Activated CD8-positive, alpha-beta memory T cell treated with anti-CD3 and anti-CD28 coated beads for 48 hours (primary cell): Measurements from ENCODE around the gene NAT9.

Experiments
- DNase-seq, 3 experiments: peaks; one replicate each; pipeline ENCODE4 v3.0.0-alpha.2; 2020; ENCODE audit warnings: low read depth in 2 of 3, low spot score in 2 of 3

NAT9 gene

GRCh38 chr17:74746922-74747321 lies 29.2 kb downstream of the NAT9 start:
- no peak for DNase-seq

DNA sequence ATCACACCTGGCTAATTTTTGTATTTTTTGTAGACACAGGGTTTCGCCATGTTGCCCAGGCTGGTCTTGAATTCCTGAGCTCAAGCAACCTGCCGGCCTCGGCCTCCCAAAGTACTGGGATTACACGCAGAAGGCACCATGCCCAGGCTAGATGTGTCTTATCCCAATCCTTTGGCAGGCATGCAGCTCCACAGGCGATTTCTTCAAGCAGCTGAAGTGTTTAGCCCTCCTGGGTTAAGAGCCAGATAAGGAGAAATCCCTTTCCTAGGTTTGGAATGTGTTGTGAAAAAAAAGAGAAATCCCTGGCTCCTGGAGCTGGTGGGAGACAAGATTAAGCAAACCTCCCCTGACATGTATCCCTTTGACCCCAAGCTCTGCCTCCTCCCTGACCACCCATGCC lies 29.8 kb downstream of the NAT9 start:
- DNase-seq, result no peak

GRCh38 chr17:74745548-74746177 lies 30.5 kb downstream of the NAT9 start:
- no peak for DNase-seq

GRCh38 chr17:74744714-74745547 lies 31.2 kb downstream of the NAT9 start:
- DNase-seq, result peak in 2 of 3 experiments; percentile 89 to 93

- DNase-seq, result no peak
Observed at GRCh38 chr17:74744349-74744713, 31.8 kb downstream of the NAT9 start.

GRCh38 chr17:74743755-74744154 lies 32.4 kb downstream of the NAT9 start:
- no peak for DNase-seq

DNA sequence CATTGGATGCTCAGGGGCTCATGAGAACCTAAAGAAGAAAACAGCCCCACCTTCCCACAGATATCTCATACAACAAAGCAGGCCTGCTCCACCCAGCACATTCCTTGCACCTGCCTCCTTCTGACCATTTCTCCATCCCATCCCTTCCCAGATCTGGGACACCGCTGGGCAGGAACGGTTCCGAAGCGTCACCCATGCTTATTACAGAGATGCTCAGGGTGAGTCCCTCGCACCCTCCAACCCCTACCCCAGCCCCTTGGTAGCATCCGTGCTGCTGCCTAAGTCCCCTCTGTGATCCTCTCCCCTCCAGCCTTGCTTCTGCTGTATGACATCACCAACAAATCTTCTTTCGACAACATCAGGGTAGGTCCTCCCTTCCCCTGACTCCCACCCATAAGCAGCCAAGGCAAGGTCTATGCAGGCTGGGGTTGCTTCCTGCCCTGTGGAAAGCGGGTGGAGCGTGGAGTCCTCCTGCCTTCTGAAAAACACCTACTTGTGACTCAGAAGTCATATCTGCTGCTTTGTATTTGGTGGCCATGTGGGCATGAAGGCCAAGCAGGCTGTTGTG lies 33.1 kb downstream of the NAT9 start:
- no peak for DNase-seq

GRCh38 chr17:74742153-74742515 lies 34.0 kb downstream of the NAT9 start:
- no peak for DNase-seq

DNA sequence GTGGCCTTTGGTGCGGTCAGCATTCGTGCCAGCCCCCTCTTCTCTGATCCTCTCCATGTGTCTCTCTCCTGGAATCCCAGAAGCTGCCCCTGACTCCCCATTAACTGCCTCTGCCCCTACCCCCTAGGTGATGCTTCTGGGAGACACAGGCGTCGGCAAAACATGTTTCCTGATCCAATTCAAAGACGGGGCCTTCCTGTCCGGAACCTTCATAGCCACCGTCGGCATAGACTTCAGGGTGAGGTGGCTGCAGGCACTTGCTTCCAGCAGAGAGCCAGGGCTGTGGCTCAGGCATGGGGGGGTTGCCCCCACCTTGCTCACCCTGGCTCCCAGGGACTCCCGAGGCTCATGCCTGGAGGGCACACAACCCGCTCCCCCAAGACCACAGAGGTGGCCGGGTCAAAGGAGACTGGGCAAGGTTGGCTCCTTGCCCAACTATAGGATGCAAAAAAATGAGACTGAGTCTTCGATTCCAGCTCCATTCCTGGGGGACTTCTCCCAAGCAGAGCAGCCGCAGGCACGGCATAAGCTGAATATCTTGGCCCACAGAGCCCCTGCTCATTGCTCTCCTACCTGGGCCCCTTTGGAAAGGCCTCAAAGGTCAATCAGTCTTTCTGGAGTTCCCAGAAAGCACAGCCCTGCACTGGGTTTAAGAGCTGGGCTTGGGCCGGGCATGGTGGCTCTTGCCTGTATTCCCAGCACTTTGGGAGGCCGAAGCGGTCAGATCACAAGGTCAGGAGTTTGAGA lies 35.3 kb downstream of the NAT9 start:
- DNase-seq, result no peak

DNA sequence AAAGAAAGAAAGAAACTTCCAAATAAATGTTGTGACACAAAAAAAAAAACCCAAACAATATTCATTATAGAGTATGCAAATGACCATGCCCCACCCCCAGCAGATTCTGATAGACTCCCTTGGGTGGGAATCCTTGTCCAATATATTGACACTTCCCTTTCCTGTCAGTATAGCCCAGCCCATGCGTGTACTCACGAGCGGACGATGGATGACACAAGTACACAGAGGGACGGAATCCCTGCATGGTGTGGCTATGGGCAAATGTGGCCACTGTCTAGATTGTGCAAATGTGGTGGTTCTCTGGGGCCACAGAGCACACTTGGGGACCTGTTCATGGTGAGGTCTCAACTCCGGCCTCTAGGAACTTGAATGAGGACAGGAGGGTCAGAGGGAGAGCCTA lies 36.0 kb downstream of the NAT9 start:
- DNase-seq, result no peak

DNA sequence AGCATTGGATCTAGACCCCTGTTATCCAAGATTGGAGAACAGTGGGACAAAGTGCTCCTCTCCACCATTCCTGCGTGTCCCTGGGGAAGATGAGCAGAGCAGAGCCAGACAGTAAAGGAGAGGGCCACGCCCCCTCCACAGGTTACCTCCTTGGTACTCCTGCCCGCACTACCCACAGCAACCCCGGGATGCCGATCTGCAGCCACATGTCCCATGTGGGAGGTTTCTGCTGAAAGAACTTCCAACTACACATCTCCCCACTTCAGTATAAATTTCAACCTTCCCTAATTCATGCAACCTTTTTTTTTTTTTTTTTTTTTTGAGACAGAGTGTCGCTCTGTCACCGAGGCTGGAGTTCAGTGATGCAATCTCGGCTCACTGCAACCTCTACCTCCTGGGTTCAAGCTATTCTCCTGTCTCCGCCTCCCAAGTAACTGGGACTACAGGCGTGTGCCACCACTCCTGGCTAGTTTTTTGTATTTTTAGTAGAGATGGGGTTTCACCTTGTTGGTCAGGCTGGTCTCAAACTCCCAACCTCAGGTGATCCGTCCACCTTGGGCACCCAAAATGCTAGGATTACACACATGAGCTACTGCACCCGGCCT lies 36.8 kb downstream of the NAT9 start:
- no peak for DNase-seq

GRCh38 chr17:74738051-74738996 lies 37.8 kb downstream of the NAT9 start:
- peak in 1 of 3 experiments; percentile 57 for DNase-seq

- DNase-seq, result no peak
Observed at GRCh38 chr17:74737299-74738050, 38.7 kb downstream of the NAT9 start.

- DNase-seq, result no peak
Observed at GRCh38 chr17:74736513-74737298, 39.4 kb downstream of the NAT9 start, which contains the start of gene RAB37. RAB37 (plus strand) TSS chr17:74737256; CDS start chr17:74737273, 17 bp downstream.

- no peak for DNase-seq
Observed at GRCh38 chr17:74734256-74734655, 41.9 kb downstream of the NAT9 start.

DNA sequence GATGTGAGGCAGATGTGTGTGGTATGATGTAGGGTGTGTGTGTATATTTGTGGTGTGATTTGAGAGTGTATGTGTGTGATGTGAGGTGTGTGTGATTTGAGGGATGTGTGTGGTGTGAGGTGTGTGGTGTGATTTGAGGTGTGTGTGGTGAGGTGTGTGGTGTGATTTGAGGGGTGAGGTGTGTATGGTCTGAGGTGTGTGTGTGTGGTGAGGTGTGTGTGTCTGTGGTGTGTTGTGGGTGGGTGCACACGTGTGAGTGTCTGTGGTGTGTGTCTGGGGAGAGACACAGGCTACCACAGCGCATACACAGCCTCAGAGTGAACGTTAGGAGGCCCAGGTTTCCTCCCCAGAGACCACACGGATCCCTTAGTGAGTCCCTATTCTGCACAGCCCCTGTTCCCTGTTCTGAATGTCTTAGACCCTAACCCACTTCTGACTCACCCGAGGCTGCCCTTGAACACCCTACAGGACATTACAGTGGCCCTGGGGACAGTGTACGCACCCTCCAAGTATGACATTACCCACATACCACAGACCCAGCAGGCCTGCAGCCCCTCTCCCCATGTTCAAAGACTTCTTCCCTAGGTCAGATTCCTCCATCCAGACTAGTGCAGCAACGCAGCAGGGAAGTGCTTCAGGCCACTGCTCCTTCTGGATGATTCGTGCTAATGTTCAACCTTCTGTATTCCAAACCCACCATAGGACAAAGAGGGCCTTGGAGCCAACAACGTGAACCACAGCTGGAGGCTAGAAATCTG lies 42.6 kb downstream of the NAT9 start:
- no peak for DNase-seq

DNA sequence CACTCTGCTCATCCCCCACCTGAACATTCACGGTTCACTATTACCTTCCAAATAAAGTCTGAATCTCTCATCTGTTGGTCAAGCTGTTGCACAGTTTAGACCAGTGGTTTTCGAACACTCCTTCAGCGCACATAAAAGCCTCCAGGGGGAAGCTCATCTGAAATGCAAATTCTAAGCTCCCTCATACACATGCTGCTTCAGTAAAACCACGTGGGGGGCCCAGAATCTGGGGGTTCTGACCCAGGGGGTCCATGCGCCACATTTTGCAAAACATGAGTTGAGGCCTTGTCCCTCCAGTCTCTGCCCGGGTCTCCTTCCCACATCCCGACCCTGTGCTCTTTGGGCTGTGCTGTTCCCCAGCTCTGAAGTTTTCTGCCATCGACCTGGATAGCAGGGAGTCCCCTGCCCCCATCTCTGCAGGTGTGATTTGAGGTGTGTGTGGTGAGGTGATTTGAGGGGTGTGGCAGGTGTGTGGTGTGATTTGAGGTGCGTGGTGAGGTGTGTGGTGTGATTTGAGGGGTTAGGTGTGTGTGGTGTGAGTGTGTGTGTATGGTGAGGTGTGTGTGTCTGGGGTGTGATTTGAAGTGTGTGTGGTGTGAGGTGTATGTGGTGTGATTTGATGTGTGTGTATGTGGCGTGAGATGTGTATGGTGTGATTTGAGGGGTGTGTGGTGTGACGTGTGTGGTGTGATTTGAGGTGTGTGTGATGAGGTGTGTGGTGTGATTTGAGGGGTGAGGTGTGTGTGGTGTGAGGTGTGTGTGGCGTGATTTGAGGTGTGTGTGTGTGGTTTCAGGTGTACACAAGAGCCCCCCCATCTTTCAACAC lies 43.9 kb downstream of the NAT9 start:
- no peak for DNase-seq
